OCI-LY1 (cell line): Measurements from ENCODE around the gene LAMTOR2.

ENCODE experiments used
- H2AFZ ChIP-seq: fragments of 200-600 bp; sonication (generic), shearing (Covaris generic); 2 replicates; pipeline ENCODE4 v1.6.0; 2014; ENCODE audit warnings: antibody characterized with exemption, mild to moderate bottlenecking, low read length
- H3F3A ChIP-seq: fragments of 200-600 bp; sonication (generic), shearing (Covaris generic); 2 replicates; pipeline ENCODE4 v1.6.0; 2014; ENCODE audit warnings: mild to moderate bottlenecking, antibody characterized with exemption, low read length, moderate library complexity; ENCODE audit not compliant: insufficient read depth
- H3K27ac ChIP-seq: fragments of 200-600 bp; sonication (generic); 2 replicates; pipeline ENCODE4 v1.5.1; 2014; ENCODE audit warnings: low read length, mixed run types, mild to moderate bottlenecking, low read depth; ENCODE audit not compliant: poor library complexity, severe bottlenecking
- H3K27me3 ChIP-seq: fragments of 200-600 bp; sonication (generic); 2 replicates; pipeline ENCODE4 v1.6.0; 2014; ENCODE audit warnings: antibody characterized with exemption, mild to moderate bottlenecking, low read length, moderate library complexity; ENCODE audit not compliant: insufficient read depth
- H3K36me3 ChIP-seq: fragments of 200-600 bp; sonication (generic); 2 replicates; pipeline ENCODE4 v1.6.1; 2014; ENCODE audit warnings: mild to moderate bottlenecking, antibody characterized with exemption, low read length, moderate library complexity, mixed read lengths; ENCODE audit not compliant: insufficient read depth
- H3K4me1 ChIP-seq: fragments of 200-600 bp; sonication (generic); 2 replicates; pipeline ENCODE4 v1.5.1; 2014; ENCODE audit warnings: mild to moderate bottlenecking, low read length, moderate library complexity; ENCODE audit not compliant: insufficient read depth, severe bottlenecking
- H3K4me2 ChIP-seq: fragments of 200-600 bp; sonication (generic), shearing (Covaris generic); 2 replicates; pipeline ENCODE4 v1.6.1; 2014; ENCODE audit warnings: low read length
- H3K4me3 ChIP-seq: fragments of 200-600 bp; sonication (generic); 2 replicates; pipeline ENCODE4 v1.5.1; 2014; ENCODE audit warnings: low read length, low read depth, mild to moderate bottlenecking, mixed read lengths; ENCODE audit not compliant: poor library complexity, severe bottlenecking
- H3K79me2 ChIP-seq: fragments of 200-600 bp; shearing (Covaris generic); 2 replicates; pipeline ENCODE4 v1.6.1; 2016; ENCODE audit warnings: mixed run types, low read length, mixed read lengths; ENCODE audit not compliant: insufficient read depth
- H3K9ac ChIP-seq: fragments of 200-600 bp; sonication (generic), shearing (Covaris generic); 2 replicates; pipeline ENCODE4 v1.6.1; 2014; ENCODE audit warnings: mild to moderate bottlenecking, low read length, mixed read lengths
- H3K9me2 ChIP-seq: fragments of 200-600 bp; sonication (generic), shearing (Covaris generic); 2 replicates; pipeline ENCODE4 v1.6.1; 2014; ENCODE audit warnings: low read depth, mild to moderate bottlenecking, low read length, mixed read lengths
- H3K9me3 ChIP-seq: fragments of 200-600 bp; shearing (Covaris generic); 2 replicates; pipeline ENCODE4 v1.6.1; 2014; ENCODE audit warnings: low read length, mixed read lengths
- H4K20me1 ChIP-seq: fragments of 200-600 bp; sonication (generic), shearing (Covaris generic); 2 replicates; pipeline ENCODE4 v1.6.0; 2016; ENCODE audit warnings: mild to moderate bottlenecking, low read length; ENCODE audit not compliant: insufficient read depth
- EZH2 ChIP-seq: fragments of 200-600 bp; sonication (generic), shearing (Covaris generic); IDR thresholded peaks from 2 replicates; pipeline ENCODE4 v1.8.0; 2017; ENCODE audit warnings: borderline replicate concordance, mixed run types, mild to moderate bottlenecking, antibody characterized with exemption, low read length, moderate library complexity, mixed read lengths
- TF ChIP-seq, protein P1 (sequence below): fragments of 200-600 bp; sonication (generic), shearing (Covaris generic); IDR thresholded peaks from 2 replicates; pipeline ENCODE4 v1.5.1; 2017; ENCODE audit warnings: mild to moderate bottlenecking, antibody characterized with exemption, low read length, moderate library complexity, mixed read lengths

The LAMTOR2 gene

DNA sequence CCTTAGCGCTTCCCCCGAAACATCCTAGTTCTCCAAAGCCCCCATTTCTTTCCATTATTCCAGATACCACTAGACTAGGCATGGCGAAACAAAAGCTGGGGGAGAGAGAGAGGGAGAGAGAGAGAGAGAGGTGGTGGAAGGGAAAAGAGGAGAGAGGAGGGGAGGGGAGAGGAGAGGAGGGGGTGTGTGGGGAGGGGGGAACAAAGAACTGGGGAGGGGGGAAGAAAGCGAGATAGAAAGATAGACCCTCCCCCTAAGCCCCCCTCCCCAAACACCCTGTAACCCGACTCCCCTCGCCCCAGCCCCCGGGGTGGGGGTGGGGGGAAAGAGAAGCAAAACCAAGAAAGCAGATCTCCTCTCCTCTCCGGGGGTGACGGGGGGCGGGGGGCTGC is 27.3 kb downstream of the LAMTOR2 start:
- Histone ChIP-seq H3F3A (0 out of 2 replicates have a peak, but pooled peaks cover 4% of the 10 kb centered on the region), H3K27me3 (peaks cover 10% of the 10 kb centered on the region; the same call in 1 of the 2 replicates), H2AFZ (no peak overlapping the region), H3K9ac (peak overlapping the region; percentile 60), H3K4me2 (peak overlapping the region; percentile 53), H3K27ac (no peak overlapping the region), H3K9me3 (no peaks in the 10 kb centered on the region), H3K4me3 (peak overlapping the region; percentile 59), H3K79me2 (no peaks in the 10 kb centered on the region), H3K9me2 (no peaks in the 10 kb centered on the region), H3K4me1 (peaks cover 20% of the 10 kb centered on the region), H4K20me1 (no peaks in the 10 kb centered on the region), H3K36me3 (no peaks in the 10 kb centered on the region)
- TF ChIP-seq, protein P1, sequence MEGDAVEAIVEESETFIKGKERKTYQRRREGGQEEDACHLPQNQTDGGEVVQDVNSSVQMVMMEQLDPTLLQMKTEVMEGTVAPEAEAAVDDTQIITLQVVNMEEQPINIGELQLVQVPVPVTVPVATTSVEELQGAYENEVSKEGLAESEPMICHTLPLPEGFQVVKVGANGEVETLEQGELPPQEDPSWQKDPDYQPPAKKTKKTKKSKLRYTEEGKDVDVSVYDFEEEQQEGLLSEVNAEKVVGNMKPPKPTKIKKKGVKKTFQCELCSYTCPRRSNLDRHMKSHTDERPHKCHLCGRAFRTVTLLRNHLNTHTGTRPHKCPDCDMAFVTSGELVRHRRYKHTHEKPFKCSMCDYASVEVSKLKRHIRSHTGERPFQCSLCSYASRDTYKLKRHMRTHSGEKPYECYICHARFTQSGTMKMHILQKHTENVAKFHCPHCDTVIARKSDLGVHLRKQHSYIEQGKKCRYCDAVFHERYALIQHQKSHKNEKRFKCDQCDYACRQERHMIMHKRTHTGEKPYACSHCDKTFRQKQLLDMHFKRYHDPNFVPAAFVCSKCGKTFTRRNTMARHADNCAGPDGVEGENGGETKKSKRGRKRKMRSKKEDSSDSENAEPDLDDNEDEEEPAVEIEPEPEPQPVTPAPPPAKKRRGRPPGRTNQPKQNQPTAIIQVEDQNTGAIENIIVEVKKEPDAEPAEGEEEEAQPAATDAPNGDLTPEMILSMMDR = no peak
- no peak for TF ChIP-seq EZH2

DNA sequence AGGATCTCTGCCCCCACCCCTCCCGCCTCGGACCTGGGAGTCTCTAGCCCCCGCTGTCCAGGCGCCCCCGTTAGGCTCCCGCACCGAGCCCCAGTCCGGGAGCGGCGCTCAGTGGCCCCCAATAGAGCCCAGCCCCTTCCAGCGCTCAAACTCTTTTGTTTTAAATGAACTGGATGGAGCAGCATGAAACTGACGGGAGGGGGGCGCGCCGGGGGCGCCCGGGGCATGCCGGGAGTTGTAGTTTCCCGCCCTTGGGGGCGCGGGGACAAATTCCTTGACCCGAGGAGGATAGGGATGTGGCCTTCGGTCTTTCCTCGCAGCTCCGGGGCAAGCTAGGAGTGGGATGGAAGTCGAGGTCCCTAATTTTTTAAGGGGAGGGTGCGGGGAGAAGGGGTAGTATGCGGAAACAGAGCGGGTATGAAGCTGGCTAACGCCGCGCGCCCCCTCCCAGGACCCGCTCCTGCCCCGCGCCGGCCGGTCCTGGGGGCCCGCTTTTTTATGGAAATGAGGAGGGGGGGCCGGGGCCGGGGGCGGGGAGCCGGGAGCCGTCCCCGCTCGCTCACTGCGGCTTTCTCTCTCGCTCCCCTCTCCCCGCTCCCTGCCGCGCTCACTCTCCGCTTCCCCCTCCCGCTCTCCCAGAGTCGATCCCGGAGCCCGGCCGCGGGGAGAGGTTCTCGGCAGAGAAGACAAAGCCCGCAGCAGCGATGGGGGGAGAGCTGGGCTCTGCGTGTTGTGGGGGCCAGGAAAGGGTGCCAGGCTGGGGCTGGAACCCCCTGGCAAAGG is 27.9 kb downstream of the LAMTOR2 start, which contains the start of gene MEX3A:
MEX3A (minus strand) TSS at position 157 of the 783 bp plus-strand sequence. CDS start 467 bp downstream, outside the sequence.
- Histone ChIP-seq H3K4me3 (peak within 1 kb of the TSS; percentile 59), H3K27ac (no peak within 1 kb of the TSS), H3K4me1 (peaks cover 15% of the 10 kb centered on the region), H3K27me3 (peaks cover 10% of the 10 kb centered on the region; the same call in 1 of the 2 replicates), H3F3A (0 out of 2 replicates have a peak, but pooled peaks cover 4% of the 10 kb centered on the region), H3K4me2 (peak within 1 kb of the TSS; percentile 53), H3K36me3 (no peaks in the 10 kb centered on the region), H2AFZ (no peak within 1 kb of the TSS), H3K9me2 (no peaks in the 10 kb centered on the region), H3K9me3 (no peaks in the 10 kb centered on the region), H4K20me1 (no peaks in the 10 kb centered on the region), H3K9ac (peak within 1 kb of the TSS; percentile 60), H3K79me2 (no peaks in the 10 kb centered on the region)
- no peak for TF ChIP-seq EZH2
- TF ChIP-seq, protein P1 = no peak

DNA sequence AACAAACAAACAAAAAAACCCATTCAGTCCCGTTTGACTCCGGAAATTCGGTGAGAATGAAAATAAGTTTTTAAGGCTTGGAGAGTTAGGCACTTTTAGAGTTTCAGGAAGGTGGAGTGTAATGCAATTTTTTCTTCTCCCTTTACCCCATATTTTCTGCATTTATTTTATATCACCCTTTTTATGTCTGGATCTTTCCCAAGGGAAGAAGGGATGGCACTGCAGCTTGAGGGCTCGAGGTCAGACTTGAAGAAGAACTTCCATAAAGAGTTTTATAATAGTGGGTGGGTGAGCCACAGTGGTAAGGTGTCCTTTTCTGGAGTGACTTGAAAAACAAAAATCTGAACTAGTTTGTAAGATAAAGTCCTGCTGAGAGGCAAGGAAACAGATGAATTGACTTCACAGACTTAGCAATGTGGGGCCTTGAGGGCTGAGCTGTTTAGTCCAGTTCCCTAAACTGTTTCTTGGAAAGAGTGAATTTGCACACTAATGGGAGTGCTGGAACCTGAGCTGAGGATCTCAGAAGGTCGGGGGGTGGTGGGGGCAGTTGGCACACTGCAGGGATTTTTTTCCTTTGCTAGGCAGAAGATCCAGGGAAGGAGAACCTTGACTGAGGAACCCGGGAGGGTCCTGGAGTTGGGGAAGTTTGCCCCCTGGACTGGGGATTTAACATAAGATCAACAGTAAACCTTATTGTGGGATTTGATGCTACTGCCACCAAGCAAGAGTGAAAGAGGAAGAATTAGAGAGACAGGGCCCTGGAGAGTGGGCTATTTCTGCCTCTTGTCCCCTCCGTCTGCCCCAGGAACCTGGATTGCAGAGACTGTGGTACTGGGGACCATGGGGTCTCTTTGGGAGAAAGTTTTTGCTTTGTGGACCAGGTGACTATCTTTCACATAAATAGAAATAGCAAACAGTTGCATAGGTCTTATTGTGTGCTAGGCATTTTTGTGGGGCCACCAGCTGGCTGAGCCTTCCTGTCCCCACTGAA is 29.5 kb downstream of the LAMTOR2 start:
- H4K20me1 ChIP-seq = no peaks in the 10 kb centered on the region
- no peak for TF ChIP-seq EZH2
- TF ChIP-seq, protein P1 = no peak
- H3K9ac ChIP-seq = no peak overlapping the region
- H3K27me3 ChIP-seq = peaks cover 10% of the 10 kb centered on the region; the same call in 1 of the 2 replicates
- no peaks in the 10 kb centered on the region for H3K9me3 ChIP-seq
- H3K4me3 ChIP-seq = no peak overlapping the region
- H3K36me3 ChIP-seq = no peaks in the 10 kb centered on the region
- peaks cover 15% of the 10 kb centered on the region for H3K4me1 ChIP-seq
- no peak overlapping the region for H2AFZ ChIP-seq
- no peaks in the 10 kb centered on the region for H3K9me2 ChIP-seq
- no peaks in the 10 kb centered on the region for H3F3A ChIP-seq
- H3K4me2 ChIP-seq = no peak overlapping the region
- H3K27ac ChIP-seq = no peak overlapping the region
- no peaks in the 10 kb centered on the region for H3K79me2 ChIP-seq
